ENCODE measurements around the gene PRR22.
"Not testable (repeated sequence)": the region's sequence is repeated elsewhere in the genome, so short reads cannot be mapped to it uniquely, and the experiment has no call there.

Gene PRR22

DNA sequence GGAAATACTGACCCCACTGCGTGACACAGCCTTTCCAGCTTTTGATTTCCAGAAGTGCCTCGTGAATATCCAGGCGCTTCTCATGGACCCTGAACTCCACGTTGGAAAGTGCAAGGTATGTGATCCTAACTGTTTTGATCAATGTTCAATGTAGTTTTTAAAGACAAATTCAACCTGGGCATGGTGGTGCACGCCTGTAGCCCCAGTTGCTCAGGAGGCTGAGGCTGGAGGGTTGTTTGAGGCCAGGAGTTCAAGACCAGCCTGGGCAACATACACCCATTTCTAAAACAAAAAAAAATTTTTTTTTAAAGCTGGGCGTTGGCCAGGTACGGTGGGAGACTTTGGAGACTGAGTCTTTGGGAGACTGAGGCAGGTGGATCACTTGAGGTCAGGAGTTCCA lies 32.8 kb downstream of the PRR22 start:
- DNase-seq (ENCODE audit: low read depth in 2 of 2), result no peak

DNA sequence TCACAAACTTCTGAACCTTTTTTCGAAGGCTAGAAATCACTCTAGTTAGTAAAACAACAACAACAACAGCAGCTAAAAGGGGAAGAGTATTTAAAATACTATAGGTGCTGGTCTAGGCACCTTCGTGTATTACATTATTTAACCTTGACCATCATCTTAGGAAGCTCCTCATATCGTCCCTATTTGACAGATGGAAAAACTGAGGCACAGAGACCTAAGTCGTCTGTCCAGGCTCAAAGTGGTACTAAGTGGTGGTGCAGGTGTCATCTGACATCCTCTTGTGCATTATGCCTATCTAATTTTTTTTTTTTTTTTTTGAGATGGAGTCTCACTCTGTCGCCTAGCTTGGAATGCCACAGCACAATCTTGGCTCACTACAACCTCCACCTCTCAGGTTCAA lies 35.0 kb downstream of the PRR22 start:
- DNase-seq (ENCODE audit: low read depth in 2 of 2), result no peak

DNA sequence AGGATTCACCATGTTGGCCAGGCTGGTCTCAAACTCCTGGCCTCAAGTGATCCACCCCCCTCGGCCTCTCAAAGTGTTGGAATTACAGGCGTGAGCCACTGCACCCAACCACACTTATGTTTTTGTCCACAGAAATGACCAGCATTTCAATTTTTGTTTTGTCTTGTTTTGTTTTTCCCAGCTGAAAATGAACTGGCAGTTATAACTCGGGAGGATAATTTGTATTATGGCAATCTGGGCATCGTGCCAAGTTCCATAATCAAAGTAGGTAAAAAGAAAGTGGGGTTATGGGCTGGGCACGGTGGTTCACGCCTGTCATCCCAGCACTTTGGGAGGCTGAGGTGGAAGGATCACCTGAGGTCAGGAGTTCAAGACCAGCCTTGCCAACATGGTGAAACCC lies 35.6 kb downstream of the PRR22 start:
- not testable (repeated sequence) for DNase-seq (ENCODE audit: low read depth in 2 of 2)

DNA sequence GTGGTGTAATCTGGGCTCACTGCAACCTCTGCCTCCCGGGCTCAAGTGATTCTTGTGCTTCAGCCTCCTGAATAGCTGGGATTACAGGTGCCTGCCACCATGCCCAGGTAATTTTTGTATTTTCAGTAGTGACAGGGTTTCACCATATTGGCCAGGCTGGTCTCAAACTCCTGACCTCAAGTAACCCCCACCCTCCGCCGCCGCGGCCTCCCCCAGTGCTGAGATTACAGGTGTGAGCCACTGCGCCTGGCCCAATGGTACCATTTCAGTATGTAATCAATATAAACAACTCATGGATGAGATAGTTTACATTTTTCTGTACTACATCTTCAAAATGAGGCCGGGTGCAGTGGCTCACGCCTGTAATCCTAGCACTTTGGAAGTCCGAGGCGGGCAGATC lies 39.5 kb downstream of the PRR22 start:
- DNase-seq (ENCODE audit: low read depth in 2 of 2), result not testable (repeated sequence)

DNA sequence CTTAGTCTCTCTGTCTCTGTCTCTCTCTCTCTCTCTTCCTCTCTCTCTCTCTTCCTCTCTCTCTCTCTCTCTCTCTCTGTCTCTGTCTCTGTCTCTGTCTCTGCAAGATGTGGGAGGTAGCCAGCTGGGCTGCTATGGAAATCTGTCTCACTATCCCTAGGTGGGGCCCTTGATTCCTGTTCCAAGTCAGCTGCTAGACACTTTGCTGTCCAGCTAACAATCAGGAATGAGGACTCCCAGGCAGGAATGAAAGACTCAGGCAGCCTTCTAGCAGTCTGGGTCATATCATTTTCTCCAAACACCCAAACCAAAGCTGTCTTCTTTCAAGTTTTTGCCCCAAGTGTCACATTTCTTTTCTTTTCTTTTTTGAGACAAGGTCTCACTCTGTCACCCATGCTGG lies 40.9 kb downstream of the PRR22 start:
- no peak for DNase-seq (ENCODE audit: low read depth in 2 of 2)

DNA sequence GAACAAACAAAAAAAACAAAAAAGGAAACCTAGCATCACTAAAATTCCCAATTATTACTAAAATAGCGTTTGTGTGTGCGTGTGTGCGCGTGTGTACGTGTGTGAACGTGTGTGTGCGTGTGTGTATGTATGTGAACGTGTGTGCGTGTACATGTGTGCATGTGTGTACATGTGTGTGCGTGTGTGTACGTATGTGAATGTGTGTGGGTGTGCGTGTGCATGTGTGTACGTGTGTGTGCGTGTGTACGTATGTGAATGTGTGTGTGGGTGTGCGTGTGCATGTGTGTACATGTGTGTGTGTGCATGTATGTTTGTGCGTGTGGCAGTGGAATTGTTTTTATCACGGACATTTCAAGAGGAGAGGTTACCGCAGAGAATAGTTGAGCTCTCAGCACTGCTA lies 42.5 kb downstream of the PRR22 start:
- no peak for DNase-seq (ENCODE audit: low read depth in 2 of 2)

DNA sequence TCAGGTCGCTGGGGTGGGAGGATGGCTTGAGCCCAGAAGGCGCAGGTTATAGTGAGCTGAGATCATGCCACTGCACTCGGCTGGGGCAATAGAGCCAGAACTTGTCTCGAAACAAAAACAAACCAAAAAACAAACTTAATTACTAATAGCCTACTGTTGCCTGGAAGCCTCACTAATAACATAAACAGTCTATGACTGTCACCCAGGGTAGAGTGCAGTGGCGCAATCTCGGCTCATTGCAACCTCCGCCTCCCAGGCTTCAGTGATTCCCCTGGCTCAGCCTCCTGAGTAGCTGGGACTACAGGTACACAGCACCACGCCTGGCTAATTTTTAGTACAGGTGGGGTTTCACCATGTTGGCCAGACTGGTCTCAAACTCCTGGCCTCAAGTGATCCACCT lies 46.1 kb downstream of the PRR22 start:
- DNase-seq (ENCODE audit: low read depth in 2 of 2), result no peak

DNA sequence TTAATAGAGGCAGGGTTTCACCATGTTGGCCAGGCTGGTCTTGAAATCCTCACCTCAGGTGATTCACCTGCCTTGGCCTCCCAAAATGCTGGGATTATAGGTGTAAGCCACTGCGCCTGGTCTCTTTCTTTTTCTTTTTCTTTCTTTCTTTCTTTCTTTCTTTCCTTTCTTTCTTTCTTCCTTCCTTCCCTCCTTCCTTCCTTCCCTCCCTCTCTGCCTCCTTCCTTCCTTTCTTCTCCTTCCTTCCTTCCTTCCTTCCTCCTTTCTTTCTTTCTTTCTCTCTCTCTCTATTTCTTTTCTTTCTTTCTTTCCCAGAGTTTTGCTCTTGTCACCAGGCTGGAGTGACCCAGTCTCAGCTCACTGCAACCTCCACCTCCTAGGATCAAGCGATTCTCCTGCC lies 51.4 kb downstream of the PRR22 start:
- not testable (repeated sequence) for DNase-seq (ENCODE audit: low read depth in 2 of 2)

All from stimulated activated CD4-positive, alpha-beta T cell treated with anti-CD3 and anti-CD28 coated beads, Interleukin-4, amount 100 ng/mL, for 48 hours (primary cell).